ENCODE results near the gene PSMD11.
"Not testable (repeated sequence)": the region's sequence is repeated elsewhere in the genome, so short reads cannot be mapped to it uniquely, and the experiment has no call there.

Gene PSMD11

GRCh38 chr17:32516940-32517701 is 72.8 kb downstream of the PSMD11 start:
- DNase-seq = no peak

- DNase-seq = no peak
These were observed 73.7 kb downstream of the PSMD11 start for GRCh38 chr17:32517982-32518381.

GRCh38 chr17:32518646-32519227 is 74.4 kb downstream of the PSMD11 start:
- DNase-seq = no peak

DNA sequence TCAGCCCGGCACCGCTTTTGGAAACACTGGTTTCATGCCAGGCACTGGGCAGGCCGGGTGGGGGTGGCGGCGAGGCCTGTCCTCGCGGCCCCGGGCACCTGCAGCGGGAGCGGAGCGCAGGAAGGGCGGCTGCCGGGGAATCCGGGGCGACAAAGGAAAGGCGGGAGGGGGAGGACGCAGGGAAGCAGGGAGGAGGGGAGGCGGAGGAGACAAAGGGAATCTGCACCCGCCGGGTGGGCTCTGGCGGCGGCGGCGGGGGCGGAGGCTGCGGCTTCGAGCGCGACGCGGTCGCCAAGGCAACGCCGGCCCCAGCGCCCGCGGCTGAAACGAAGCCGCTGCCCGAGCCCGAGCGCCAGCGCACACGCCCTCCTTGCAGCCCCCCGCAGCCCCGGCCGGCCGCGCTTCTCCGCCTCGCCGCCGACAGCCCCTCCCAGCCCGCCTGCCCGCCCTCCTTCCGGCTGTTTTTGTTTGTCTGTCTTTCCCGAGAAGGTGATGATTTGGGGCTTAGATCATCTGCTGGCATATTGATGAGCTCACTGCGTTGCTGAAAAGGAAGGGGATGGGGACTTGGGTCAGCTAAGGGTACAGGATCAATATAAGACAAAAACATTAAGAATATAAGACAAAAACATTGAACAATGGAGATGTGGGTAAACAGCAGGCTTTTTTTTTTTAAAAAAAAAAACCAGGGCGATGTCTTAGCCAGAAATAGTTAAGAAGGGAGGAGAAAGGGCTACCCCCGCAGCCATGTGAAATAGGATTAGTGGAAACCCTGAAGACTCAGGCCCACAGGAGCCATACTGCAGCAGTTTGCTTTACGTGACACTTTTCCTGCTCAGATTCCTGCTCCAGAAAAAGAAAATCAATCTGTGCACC is 75.2 kb downstream of the PSMD11 start:
- DNase-seq = peak; percentile 80

GRCh38 chr17:32520104-32520701 is 75.9 kb downstream of the PSMD11 start:
- DNase-seq = peak; percentile 70

DNA sequence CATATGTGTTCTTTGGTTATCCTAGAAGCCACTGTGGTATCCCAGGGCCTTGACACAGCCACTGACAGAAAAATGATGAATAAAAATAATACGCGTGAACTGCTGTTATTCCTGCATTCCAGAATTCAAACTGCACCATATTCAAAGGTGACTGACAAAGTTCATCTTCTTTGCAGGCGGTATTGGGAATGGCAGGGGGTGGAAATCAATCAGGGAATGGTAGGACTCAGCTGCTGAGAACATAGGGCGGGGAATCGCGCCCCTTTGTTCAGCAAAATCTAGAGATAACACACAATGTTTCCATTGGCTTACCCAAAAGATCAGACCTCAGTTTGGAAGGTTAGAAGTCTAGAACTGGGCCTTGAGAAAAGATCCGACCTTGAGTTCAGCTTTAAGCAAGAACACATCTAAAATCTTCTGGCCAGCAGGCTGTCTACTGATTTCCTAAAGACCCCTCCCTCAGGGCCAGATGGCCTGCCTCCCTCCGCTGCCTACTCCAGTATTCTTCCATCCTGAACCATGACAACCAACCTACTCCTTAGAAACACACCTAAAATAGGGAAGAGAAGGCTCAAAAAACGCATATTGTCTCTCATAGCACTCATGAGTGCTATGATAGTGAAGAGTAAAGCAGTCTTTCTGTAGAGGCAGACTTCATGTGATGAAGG is 76.6 kb downstream of the PSMD11 start:
- no peak for DNase-seq

GRCh38 chr17:32523017-32523680 is 78.8 kb downstream of the PSMD11 start:
- peak; percentile 68 for DNase-seq

DNA sequence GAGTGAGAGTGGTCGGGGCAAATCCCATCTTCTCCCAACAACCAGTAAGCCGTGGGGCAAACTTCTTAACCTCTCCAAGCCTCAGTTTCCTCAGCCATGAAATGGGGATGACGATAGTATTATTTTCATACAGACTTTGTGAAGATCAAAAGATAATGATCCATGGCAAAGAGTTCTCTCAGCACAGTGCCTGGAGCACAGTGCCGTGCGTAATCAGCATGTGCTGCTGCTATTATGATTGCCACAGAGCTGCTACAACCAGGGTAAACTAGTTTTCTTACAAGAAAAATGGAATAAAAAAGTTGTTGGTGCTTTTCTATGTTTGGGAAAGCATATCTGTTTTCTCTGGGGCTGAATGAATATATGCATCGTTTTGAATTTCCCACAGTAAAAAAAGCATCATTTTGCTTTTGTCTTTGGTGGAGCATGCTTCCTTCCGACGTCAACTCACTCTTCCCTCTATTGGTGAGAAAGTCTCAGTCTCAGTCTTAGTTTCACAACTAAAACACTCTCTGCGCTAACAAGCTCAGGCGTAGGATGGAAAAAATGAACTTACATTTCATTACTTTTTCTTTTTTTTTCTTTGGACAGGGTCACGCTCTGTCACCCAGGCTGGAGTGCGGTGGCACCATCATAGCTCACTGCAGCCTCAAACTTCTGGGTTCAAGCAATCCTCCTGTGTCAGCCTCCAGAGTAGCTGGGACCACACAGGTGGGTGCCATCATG is 79.7 kb downstream of the PSMD11 start:
- peak; percentile 57 for DNase-seq

DNA sequence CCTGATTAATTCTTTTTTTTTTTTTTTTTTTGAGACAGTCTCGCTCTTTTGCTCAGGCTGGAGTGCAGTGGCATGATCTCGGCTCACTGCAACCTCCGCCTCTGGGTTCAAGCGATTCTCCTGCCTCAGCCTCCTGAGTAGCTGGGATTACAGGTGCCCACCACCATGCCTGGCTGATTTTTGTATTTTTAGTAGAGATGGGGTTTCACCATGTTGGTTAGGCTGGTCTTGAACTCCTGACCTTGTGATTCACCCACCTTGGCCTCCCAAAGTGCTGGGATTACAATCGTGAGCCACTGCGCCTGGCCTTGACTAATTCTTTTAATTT is 80.2 kb downstream of the PSMD11 start:
- DNase-seq = not testable (repeated sequence)

DNA sequence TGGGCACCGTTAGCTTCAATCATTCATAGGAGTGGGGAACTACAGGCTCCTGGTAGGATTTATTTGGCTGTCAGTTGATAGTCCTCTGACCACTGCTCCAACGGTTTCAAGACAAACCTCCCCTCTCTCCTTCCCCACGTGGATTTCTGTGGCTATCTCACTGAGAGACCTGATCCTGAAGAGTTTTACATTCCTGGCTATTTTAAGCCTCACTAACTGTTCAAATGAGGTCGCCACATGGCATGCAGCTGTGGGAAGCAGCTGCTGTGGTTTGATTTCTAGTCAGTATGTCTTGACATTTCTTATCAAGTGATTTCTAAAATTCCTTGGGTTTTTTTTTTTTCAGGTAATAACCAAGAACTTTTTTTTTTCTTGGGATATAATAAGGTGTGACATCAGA is 80.8 kb downstream of the PSMD11 start:
- no peak for DNase-seq

DNA sequence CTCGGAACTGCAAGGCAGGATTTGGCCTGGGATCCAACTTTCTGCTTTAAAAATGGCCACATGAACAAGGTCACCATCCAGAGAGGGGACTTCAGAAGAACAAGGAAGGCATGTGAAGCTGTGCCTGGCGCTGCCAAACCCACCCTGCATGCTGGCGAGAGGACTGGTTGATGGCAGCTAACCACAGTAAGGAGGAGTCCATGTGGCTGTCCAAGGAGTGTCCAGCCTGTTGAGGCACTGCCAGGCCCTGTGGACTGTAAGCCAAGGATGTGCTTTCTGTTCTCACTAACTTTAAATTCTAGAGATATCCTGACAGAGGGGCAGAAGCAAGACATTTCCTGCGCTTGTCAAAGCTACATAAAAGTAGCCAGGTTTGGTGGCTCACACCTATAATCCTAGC is 82.8 kb downstream of the PSMD11 start:
- DNase-seq = no peak

DNA sequence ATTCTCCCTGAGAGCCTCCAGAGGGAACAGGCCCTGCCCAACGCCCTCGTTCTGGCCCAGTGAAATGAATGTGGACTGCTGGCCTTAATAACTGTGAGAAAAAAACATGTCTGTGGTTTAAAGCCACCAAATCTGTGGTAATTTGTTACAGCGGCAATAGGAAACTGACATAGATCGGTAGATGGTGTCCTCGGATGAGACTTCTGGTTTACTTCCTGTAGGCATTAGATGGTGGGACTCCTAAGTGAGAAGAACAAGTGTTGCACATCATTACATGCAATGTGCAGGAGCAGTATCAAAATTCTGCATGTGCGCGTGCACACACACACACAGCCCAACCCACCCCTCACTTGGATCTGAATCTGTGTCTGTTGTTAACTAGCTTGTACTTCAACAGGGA is 84.5 kb downstream of the PSMD11 start:
- no peak for DNase-seq

DNA sequence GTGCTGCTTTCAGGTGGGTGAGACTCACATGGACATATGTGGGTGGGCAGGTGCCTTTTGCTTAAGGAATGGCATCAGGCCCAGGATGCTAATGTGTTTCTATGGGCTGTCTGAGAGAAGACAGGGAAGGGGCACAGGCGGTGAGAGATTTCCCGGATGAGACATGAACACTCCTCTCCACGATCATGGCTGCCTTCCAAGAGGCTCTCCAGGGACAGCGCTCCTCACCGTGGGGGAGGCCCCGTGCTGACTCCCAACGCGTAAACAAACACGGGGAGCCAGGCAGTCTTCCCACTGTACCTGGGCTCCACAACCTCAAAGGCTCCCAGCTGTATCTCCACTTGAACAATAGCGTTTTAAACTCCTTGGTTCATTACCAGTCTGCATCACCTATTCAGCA is 85.3 kb downstream of the PSMD11 start:
- DNase-seq = no peak

Measured in stimulated activated CD8-positive, alpha-beta memory T cell treated with anti-CD3 and anti-CD28 coated beads, Interleukin-4, amount 100 ng/mL, for 48 hours (primary cell).